Left lung (tissue), 10 donors: ENCODE measurements around the gene PSG1. TPM values are rescaled to one million over a fixed set of nuclear protein-coding genes. Genes with fewer than 3 reads are reported as not detected.
"Not testable (repeated sequence)": the region's sequence is repeated elsewhere in the genome, so short reads cannot be mapped to it uniquely, and the experiment has no call there.

Experiments used
- ATAC-seq: fragments of 200-7000 bp; cut with Tn5 transposase; one replicate; pipeline ENCODE4 v1.9.1; 2020; ENCODE audit warnings: moderate library complexity
- DNase-seq, 4 donors: peaks; one replicate each; pipeline ENCODE4 v3.0.0-alpha.2; 2013 to 2020
- H3K27ac ChIP-seq, 2 donors: fragments of 200-600 bp; sonication (generic) in 1 of 2; one replicate each; pipeline versions ENCODE4 v1.5.0 to v1.8.0; 2020 to 2021
- H3K27me3 ChIP-seq, 2 donors: fragments of 200-600 bp; sonication (generic) in 1 of 2; one replicate each; pipeline versions ENCODE4 v1.5.0 to v1.8.0; 2020 to 2021
- H3K36me3 ChIP-seq, 2 donors: fragments of 200-600 bp; sonication (generic) in 1 of 2; one replicate each; pipeline versions ENCODE4 v1.5.0 to v1.8.0; 2020 to 2021
- H3K4me1 ChIP-seq, 2 donors: fragments of 200-600 bp; one replicate each; pipeline ENCODE4 v1.8.0; 2021
- H3K4me3 ChIP-seq, 2 donors: fragments of 200-600 bp; sonication (generic) in 1 of 2; one replicate each; pipeline versions ENCODE4 v1.5.0 to v1.8.0; 2020 to 2021; ENCODE audit warnings: mild to moderate bottlenecking in 1 of 2
- H3K9me3 ChIP-seq, 2 donors: fragments of 200-600 bp; sonication (generic) in 1 of 2; one replicate each; pipeline versions ENCODE4 v1.5.0 to v1.8.0; 2020 to 2021
- CTCF ChIP-seq, 2 donors: fragments of 200-600 bp; sonication (generic) in 1 of 2; IDR thresholded peaks; one replicate each; pipeline versions ENCODE4 v1.5.0 to v1.8.0; 2021; ENCODE audit warnings: antibody characterized with exemption in 2 of 2
- intact Hi-C, 2 donors: fragments of 100-400 bp; cut with DNase I; formaldehyde crosslinking; loops; one replicate each; pipeline versions ENCODE4 v1.11.2 to v1.14.2; 2022
- polyA plus RNA-seq, 6 donors: library from polyadenylated mRNA; unstranded; fragments of 120-200 nt; gene quantifications; one replicate each; pipeline ENCODE4 v1.2.1, GENCODE V29; 2013; ENCODE audit not compliant: insufficient read length in 6 of 6
- total RNA-seq, 2 donors: library from RNA; stranded (reverse); fragmentation: NEBNext Ultra II Directional; extraction: Animal tissue kit (Norgen Biotek cat#: 25700); gene quantifications; one replicate each; pipeline ENCODE4 v1.2.1, GENCODE V29; 2021
- donor health status: DM: no; HTN: yes; CAD: no.
- donor health status: DM: no; HTN: no; CAD: no.

PSG1 gene
- total and polyA plus RNA-seq, 8 donors, result 1.1 TPM; not detected in 7

- no peaks in the 10 kb centered on the region for H3K27me3 ChIP-seq
- intact Hi-C loops, result no loop called here
- no peaks in the 10 kb centered on the region for H3K36me3 ChIP-seq
- H3K4me3 ChIP-seq, result no peak overlapping the region
- ATAC-seq (no peak), DNase-seq (no peak)
- no peaks in the 10 kb centered on the region for H3K9me3 ChIP-seq
- no peaks in the 10 kb centered on the region for H3K4me1 ChIP-seq
- no peak for TF ChIP-seq CTCF (IDR thresholded peaks at IDR 0.05)
- no peak overlapping the region for H3K27ac ChIP-seq
These were observed 32.9 kb downstream of the PSG1 start for GRCh38 chr19:42846597-42846996.

- DNase-seq, H3K36me3 ChIP-seq, intact Hi-C loops, H3K27ac ChIP-seq, H3K4me3 ChIP-seq, H3K27me3 ChIP-seq, ATAC-seq, H3K4me1 ChIP-seq, H3K9me3 ChIP-seq: not testable (repeated sequence)
These were observed 35.9 kb downstream of the PSG1 start for GRCh38 chr19:42843631-42844030.

- H3K4me1 ChIP-seq, H3K4me3 ChIP-seq, H3K9me3 ChIP-seq, ATAC-seq, H3K27me3 ChIP-seq, H3K36me3 ChIP-seq, intact Hi-C loops, H3K27ac ChIP-seq, DNase-seq: not testable (repeated sequence)
These were observed 46.6 kb downstream of the PSG1 start for GRCh38 chr19:42832746-42833442.

GRCh38 chr19:42832023-42832680, 47.4 kb downstream of the PSG1 start:
- H3K36me3 ChIP-seq, DNase-seq, ATAC-seq, H3K27me3 ChIP-seq, H3K9me3 ChIP-seq, H3K27ac ChIP-seq, H3K4me1 ChIP-seq, H3K4me3 ChIP-seq, intact Hi-C loops: not testable (repeated sequence)

- no peak for TF ChIP-seq CTCF (IDR thresholded peaks at IDR 0.05)
- no peaks in the 10 kb centered on the region for H3K4me1 ChIP-seq
- intact Hi-C loops, result no loop called here
- DNase-seq, result no peak
- peaks cover 0 to 3% of the 10 kb centered on the region in 2 donors for H3K9me3 ChIP-seq
- no peak overlapping the region for H3K4me3 ChIP-seq
- no peak for ATAC-seq
- H3K27me3 ChIP-seq, result peaks cover 0 to 4% of the 10 kb centered on the region in 2 donors
- H3K36me3 ChIP-seq, result no peaks in the 10 kb centered on the region
- no peak overlapping the region for H3K27ac ChIP-seq
These were observed 48.1 kb downstream of the PSG1 start for GRCh38 chr19:42831221-42832019.

- ATAC-seq, DNase-seq, H3K27me3 ChIP-seq, H3K36me3 ChIP-seq, H3K4me1 ChIP-seq, H3K27ac ChIP-seq, H3K9me3 ChIP-seq, intact Hi-C loops, H3K4me3 ChIP-seq: not testable (repeated sequence)
These were observed 58.1 kb downstream of the PSG1 start for GRCh38 chr19:42821306-42821977.

GRCh38 chr19:42819960-42820650, 59.4 kb downstream of the PSG1 start:
- not testable (repeated sequence) for ATAC-seq

More at GRCh38 chr19:42819960-42820650, 59.4 kb downstream of the PSG1 start:
- H3K4me3 ChIP-seq, H3K9me3 ChIP-seq, H3K36me3 ChIP-seq, H3K27ac ChIP-seq, DNase-seq, intact Hi-C loops, H3K27me3 ChIP-seq, H3K4me1 ChIP-seq: not testable (repeated sequence)
